Sciatic nerve (tissue), 1 donor: ENCODE measurements around the gene REXO2. TPM values are rescaled to one million over a fixed set of nuclear protein-coding genes. Genes with fewer than 3 reads are reported as not detected.

ENCODE experiments used
- total RNA-seq: library from RNA; stranded (reverse); fragmentation: NEBNext Ultra II Directional; extraction: Animal tissue kit (Norgen Biotek cat#: 25700); gene quantifications from one replicate; pipeline ENCODE4 v1.2.1, GENCODE V29; 2021
- donor health status: DM: no; HTN: no; CAD: no.

The REXO2 gene
- total RNA-seq, 1 donor from 2014 or later: 80.4 TPM

Other genes starting within 250 kb of the REXO2 start
- gene NNMT, start 143.1 kb upstream of the REXO2 start, total RNA-seq: 322 TPM
- 8.5 TPM for gene C11orf71, start 39.0 kb upstream of the REXO2 start, total RNA-seq
- gene RBM7, start 38.8 kb upstream of the REXO2 start, total RNA-seq: 30.9 TPM
- not detected for gene NXPE1, start 120.4 kb downstream of the REXO2 start, total RNA-seq
- not detected for gene NXPE4, start 156.3 kb downstream of the REXO2 start, total RNA-seq
- 0.71 TPM for gene NXPE2, start 239.1 kb downstream of the REXO2 start, total RNA-seq